Liver (tissue), 9 donors: Measurements from ENCODE around the gene TMEM129. TPM values are rescaled to one million over a fixed set of nuclear protein-coding genes. Genes with fewer than 3 reads are reported as not detected.

Source experiments
- DNase-seq: peaks from one replicate; pipeline ENCODE4 v3.0.0-alpha.2; 2017; ENCODE audit warnings: low spot score
- H3K27ac ChIP-seq, 2 donors: one replicate each; pipeline ENCODE4 v1.7.0; 2013; ENCODE audit warnings: inconsistent platforms in 2 of 2, low read length in 2 of 2, control low read depth in 1 of 2, low read depth in 1 of 2, mild to moderate bottlenecking in 1 of 2
- H3K27me3 ChIP-seq, 4 donors: one replicate each; pipeline versions ENCODE4 v1.6.1 to v1.7.0; 2013; ENCODE audit warnings: low read length in 3 of 4, inconsistent platforms in 1 of 4, mild to moderate bottlenecking in 1 of 4, moderate library complexity in 1 of 4; ENCODE audit not compliant: control insufficient read depth in 4 of 4, insufficient read depth in 4 of 4
- H3K36me3 ChIP-seq, 4 donors: one replicate each; pipeline versions ENCODE4 v1.6.1 to v1.7.0; 2013; ENCODE audit warnings: low read length in 3 of 4, mild to moderate bottlenecking in 3 of 4, low read depth in 1 of 4, moderate library complexity in 1 of 4; ENCODE audit not compliant: control insufficient read depth in 4 of 4, insufficient read depth in 3 of 4
- H3K4me1 ChIP-seq, 4 donors: one replicate each; pipeline versions ENCODE4 v1.6.1 to v1.7.0; 2013; ENCODE audit warnings: low read length in 3 of 4, mild to moderate bottlenecking in 3 of 4, moderate library complexity in 1 of 4; ENCODE audit not compliant: control insufficient read depth in 4 of 4, insufficient read depth in 4 of 4
- H3K4me3 ChIP-seq, 3 donors: one replicate each; pipeline versions ENCODE4 v1.6.1 to v1.7.0; 2013; ENCODE audit warnings: low read length in 3 of 3, control low read depth in 1 of 3, low read depth in 1 of 3, mild to moderate bottlenecking in 1 of 3
- H3K9ac ChIP-seq, 2 donors: one replicate each; pipeline ENCODE4 v1.7.0; 2013; ENCODE audit warnings: low read length in 2 of 2, mild to moderate bottlenecking in 2 of 2, moderate library complexity in 2 of 2, control low read depth in 1 of 2, low read depth in 1 of 2
- H3K9me3 ChIP-seq, 4 donors: one replicate each; pipeline versions ENCODE4 v1.6.1 to v1.7.0; 2013; ENCODE audit warnings: low read length in 3 of 4; ENCODE audit not compliant: control insufficient read depth in 4 of 4
- ATF3 ChIP-seq: IDR thresholded peaks from 2 replicates; pipeline ENCODE4 v1.6.1; 2016; ENCODE audit warnings: antibody characterized with exemption
- CTCF ChIP-seq: fragments of 150-350 bp; IDR thresholded peaks from 2 replicates; pipeline ENCODE4 v1.5.1; 2017; ENCODE audit warnings: improper control_type of control experiment, low read depth, low read length; ENCODE audit not compliant: missing input control
- EGR1 ChIP-seq, 2 donors: IDR thresholded peaks; 2 replicates each; pipeline ENCODE4 v1.6.1; 2016 to 2018; ENCODE audit warnings: antibody characterized with exemption in 2 of 2, low read depth in 2 of 2
- FOXA1 ChIP-seq: IDR thresholded peaks from 2 replicates; pipeline ENCODE4 v1.6.1; 2016; ENCODE audit warnings: antibody characterized with exemption
- FOXA2 ChIP-seq: IDR thresholded peaks from 2 replicates; pipeline ENCODE4 v1.6.1; 2016; ENCODE audit warnings: antibody characterized with exemption
- GABPA ChIP-seq, 2 donors: IDR thresholded peaks in 1 of 2; conservative IDR thresholded peaks in 1 of 2; 2 replicates each; pipeline ENCODE4 v1.6.1; 2016; ENCODE audit warnings: antibody characterized with exemption in 2 of 2, mild to moderate bottlenecking in 1 of 2, moderate library complexity in 1 of 2
- HNF4A ChIP-seq, 2 donors: conservative IDR thresholded peaks; 2 replicates each; pipeline ENCODE4 v1.6.1; 2016; ENCODE audit warnings: antibody characterized with exemption in 2 of 2, mild to moderate bottlenecking in 2 of 2
- HNF4G ChIP-seq: IDR thresholded peaks from 2 replicates; pipeline ENCODE4 v1.6.1; 2016; ENCODE audit warnings: antibody characterized with exemption
- JUND ChIP-seq, 2 donors: IDR thresholded peaks; 2 replicates each; pipeline ENCODE4 v1.6.1; 2016; ENCODE audit warnings: antibody characterized with exemption in 2 of 2
- NR2F2 ChIP-seq: IDR thresholded peaks from 2 replicates; pipeline ENCODE4 v1.6.1; 2016; ENCODE audit warnings: antibody characterized with exemption
- RAD21 ChIP-seq, 2 donors: IDR thresholded peaks; 2 replicates each; pipeline ENCODE4 v1.6.1; 2016; ENCODE audit warnings: antibody characterized with exemption in 2 of 2, mild to moderate bottlenecking in 2 of 2
- RXRA ChIP-seq, 2 donors: IDR thresholded peaks; 2 replicates each; pipeline ENCODE4 v1.6.1; 2017 to 2018; ENCODE audit warnings: antibody characterized with exemption in 2 of 2, mild to moderate bottlenecking in 1 of 2
- SP1 ChIP-seq: IDR thresholded peaks from 2 replicates; pipeline ENCODE4 v1.6.1; 2018; ENCODE audit warnings: antibody characterized with exemption, mild to moderate bottlenecking
- TAF1 ChIP-seq: conservative IDR thresholded peaks from 2 replicates; pipeline ENCODE4 v1.6.1; 2016; ENCODE audit warnings: antibody characterized with exemption, mild to moderate bottlenecking
- YY1 ChIP-seq: IDR thresholded peaks from 2 replicates; pipeline ENCODE4 v1.6.1; 2016; ENCODE audit warnings: antibody characterized with exemption, mild to moderate bottlenecking
- WGBS: extraction: QIAGEN DNeasy Blood & Tissue Kit; methylation state at CpG from one replicate; pipeline ENCODE4 v1.1.7; 2013; 5-methylcytosine and 5-hydroxymethylcytosine counted together
- polyA plus RNA-seq, 2 donors: library from polyadenylated mRNA; stranded (reverse) in 1 of 2; unstranded in 1 of 2; fragments of 200-250 nt in 1 of 2; fragments of >200 nt in 1 of 2; fragmentation: Nextera tagmentation in 1 of 2; extraction: Ambion mirVana in 1 of 2; gene quantifications; one replicate each; pipeline versions ENCODE4 v1.2.1 to v1.2.3, GENCODE V29; 2013 to 2015
- total RNA-seq, 2 donors: library from RNA; depleted of rRNA; stranded (reverse); fragments of >200 nt; gene quantifications; one replicate each; pipeline ENCODE4 v1.2.3, GENCODE V29; 2014
- TF ChIP-seq, protein P1 (sequence below): IDR thresholded peaks from 2 replicates; pipeline ENCODE4 v1.6.1; 2016; ENCODE audit warnings: antibody characterized with exemption
- TF ChIP-seq, protein P2 (sequence below): IDR thresholded peaks from 2 replicates; pipeline ENCODE4 v1.6.1; 2016; ENCODE audit warnings: antibody characterized with exemption, mild to moderate bottlenecking
- TF ChIP-seq, protein P3 (sequence below): IDR thresholded peaks from 2 replicates; pipeline ENCODE4 v1.6.1; 2016; ENCODE audit warnings: antibody characterized with exemption
- donor health status: healthy.
- donor health status: healthy.
- donor health status: healthy.
- donor health status: healthy.
- donor health status: healthy.

The TMEM129 gene
- total and polyA plus RNA-seq, 4 donors = 12.2 to 37.0 (median 21.8) TPM

DNA sequence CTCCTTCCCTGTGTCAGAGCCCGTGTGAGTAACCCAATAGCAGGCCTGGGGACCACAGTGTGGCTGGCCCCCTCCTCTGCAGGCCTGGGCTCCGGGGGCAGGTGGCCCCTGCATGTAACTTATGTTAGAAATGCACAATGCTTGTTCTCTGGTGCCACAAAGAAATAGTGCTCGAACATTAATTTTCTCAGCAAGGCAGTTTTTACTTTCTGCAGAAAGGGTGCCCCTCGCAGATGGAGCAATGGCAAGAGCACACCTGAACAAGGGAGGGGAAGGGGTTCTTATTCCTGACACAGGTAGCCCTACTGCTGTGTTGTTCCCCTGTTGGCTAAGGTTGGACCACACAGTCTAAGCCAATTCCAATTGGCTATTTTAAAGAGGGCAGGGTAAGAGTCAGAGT lies 17.3 kb upstream of the TMEM129 start (continued):
- TF ChIP-seq EGR1 (IDR thresholded peaks at IDR 0.05; ENCODE audit: low read depth in 2 of 2) (no peak), RXRA (IDR thresholded peaks at IDR 0.05) (no peak), YY1 (no peak), JUND (IDR thresholded peaks at IDR 0.05) (no peak), RAD21 (IDR thresholded peaks at IDR 0.05) (no peak), TAF1 (no peak), FOXA2 (no peak), FOXA1 (no peak), SP1 (no peak), HNF4G (no peak)
- TF ChIP-seq, protein P1, sequence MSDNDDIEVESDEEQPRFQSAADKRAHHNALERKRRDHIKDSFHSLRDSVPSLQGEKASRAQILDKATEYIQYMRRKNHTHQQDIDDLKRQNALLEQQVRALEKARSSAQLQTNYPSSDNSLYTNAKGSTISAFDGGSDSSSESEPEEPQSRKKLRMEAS = no peak

DNA sequence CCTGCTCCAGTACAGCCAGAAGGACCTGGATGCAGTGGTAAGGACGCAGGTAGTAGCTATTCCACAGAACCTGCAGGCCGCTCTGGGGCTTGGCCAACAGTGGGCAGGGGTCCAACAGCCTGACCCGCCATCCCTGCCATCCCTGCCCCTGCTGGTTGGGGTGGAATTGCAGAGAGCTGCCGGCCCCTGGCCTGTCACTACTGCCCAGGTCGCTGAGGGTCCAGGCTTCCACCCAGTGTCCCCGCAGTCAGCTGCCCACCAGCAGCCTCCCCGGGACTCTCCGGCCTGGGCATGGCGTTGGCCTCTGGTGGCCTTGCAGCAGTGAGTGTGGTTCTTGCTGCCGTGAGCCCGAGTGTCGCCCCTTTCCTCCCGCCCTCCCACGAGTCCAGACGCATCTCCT lies 16.5 kb upstream of the TMEM129 start:
- Histone ChIP-seq H3K27me3 (no peaks in the 10 kb centered on the region), H3K9ac (no peak overlapping the region), H3K9me3 (peaks cover 0 to 11% (median 6%) of the 10 kb centered on the region in 4 donors), H3K27ac (no peak overlapping the region), H3K4me1 (no peaks in the 10 kb centered on the region), H3K36me3 (peaks cover 0 to 15% (median 7%) of the 10 kb centered on the region in 4 donors), H3K4me3 (peak overlapping the region in 1 of 3 donors; percentile 14)
- 98% methylated on average over 15 of the region's 15 CpGs for WGBS
- no peak for TF ChIP-seq RAD21 (IDR thresholded peaks at IDR 0.05)
- TF ChIP-seq HNF4A (conservative IDR thresholded peaks at IDR 0.05) = no peak
- TF ChIP-seq FOXA1 = no peak
- no peak for TF ChIP-seq EGR1 (IDR thresholded peaks at IDR 0.05; ENCODE audit: low read depth in 2 of 2)
- TF ChIP-seq GABPA (IDR thresholded peaks at IDR 0.05 in 1 of 2, conservative IDR thresholded peaks at IDR 0.05 in 1 of 2) = no peak
- TF ChIP-seq, protein P2, sequence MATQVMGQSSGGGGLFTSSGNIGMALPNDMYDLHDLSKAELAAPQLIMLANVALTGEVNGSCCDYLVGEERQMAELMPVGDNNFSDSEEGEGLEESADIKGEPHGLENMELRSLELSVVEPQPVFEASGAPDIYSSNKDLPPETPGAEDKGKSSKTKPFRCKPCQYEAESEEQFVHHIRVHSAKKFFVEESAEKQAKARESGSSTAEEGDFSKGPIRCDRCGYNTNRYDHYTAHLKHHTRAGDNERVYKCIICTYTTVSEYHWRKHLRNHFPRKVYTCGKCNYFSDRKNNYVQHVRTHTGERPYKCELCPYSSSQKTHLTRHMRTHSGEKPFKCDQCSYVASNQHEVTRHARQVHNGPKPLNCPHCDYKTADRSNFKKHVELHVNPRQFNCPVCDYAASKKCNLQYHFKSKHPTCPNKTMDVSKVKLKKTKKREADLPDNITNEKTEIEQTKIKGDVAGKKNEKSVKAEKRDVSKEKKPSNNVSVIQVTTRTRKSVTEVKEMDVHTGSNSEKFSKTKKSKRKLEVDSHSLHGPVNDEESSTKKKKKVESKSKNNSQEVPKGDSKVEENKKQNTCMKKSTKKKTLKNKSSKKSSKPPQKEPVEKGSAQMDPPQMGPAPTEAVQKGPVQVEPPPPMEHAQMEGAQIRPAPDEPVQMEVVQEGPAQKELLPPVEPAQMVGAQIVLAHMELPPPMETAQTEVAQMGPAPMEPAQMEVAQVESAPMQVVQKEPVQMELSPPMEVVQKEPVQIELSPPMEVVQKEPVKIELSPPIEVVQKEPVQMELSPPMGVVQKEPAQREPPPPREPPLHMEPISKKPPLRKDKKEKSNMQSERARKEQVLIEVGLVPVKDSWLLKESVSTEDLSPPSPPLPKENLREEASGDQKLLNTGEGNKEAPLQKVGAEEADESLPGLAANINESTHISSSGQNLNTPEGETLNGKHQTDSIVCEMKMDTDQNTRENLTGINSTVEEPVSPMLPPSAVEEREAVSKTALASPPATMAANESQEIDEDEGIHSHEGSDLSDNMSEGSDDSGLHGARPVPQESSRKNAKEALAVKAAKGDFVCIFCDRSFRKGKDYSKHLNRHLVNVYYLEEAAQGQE = no peak
- TF ChIP-seq, protein P3, sequence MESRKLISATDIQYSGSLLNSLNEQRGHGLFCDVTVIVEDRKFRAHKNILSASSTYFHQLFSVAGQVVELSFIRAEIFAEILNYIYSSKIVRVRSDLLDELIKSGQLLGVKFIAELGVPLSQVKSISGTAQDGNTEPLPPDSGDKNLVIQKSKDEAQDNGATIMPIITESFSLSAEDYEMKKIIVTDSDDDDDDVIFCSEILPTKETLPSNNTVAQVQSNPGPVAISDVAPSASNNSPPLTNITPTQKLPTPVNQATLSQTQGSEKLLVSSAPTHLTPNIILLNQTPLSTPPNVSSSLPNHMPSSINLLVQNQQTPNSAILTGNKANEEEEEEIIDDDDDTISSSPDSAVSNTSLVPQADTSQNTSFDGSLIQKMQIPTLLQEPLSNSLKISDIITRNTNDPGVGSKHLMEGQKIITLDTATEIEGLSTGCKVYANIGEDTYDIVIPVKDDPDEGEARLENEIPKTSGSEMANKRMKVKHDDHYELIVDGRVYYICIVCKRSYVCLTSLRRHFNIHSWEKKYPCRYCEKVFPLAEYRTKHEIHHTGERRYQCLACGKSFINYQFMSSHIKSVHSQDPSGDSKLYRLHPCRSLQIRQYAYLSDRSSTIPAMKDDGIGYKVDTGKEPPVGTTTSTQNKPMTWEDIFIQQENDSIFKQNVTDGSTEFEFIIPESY = no peak
- TF ChIP-seq RXRA (IDR thresholded peaks at IDR 0.05) = no peak
- TF ChIP-seq CTCF = no peak
- TF ChIP-seq NR2F2 = no peak
- TF ChIP-seq ATF3 = no peak
- TF ChIP-seq SP1 = no peak
- TF ChIP-seq, protein P1 = no peak
- no peak for TF ChIP-seq JUND (IDR thresholded peaks at IDR 0.05)
- no peak for TF ChIP-seq YY1
- no peak for TF ChIP-seq TAF1
- no peak for TF ChIP-seq HNF4G
- TF ChIP-seq FOXA2 = no peak
- DNase-seq = no peak
